CD4-positive, alpha-beta T cell treated with Interleukin-6 at 100 ng/mL for 8 hours (primary cell): ENCODE data around the gene PLD1.
"Not testable (repeated sequence)": the region's sequence is repeated elsewhere in the genome, so short reads cannot be mapped to it uniquely, and the experiment has no call there.

ENCODE experiments used
- DNase-seq: peaks from one replicate; pipeline ENCODE4 v3.0.0-alpha.2; 2020; ENCODE audit warnings: mixed read lengths, low spot score

The PLD1 gene

DNA sequence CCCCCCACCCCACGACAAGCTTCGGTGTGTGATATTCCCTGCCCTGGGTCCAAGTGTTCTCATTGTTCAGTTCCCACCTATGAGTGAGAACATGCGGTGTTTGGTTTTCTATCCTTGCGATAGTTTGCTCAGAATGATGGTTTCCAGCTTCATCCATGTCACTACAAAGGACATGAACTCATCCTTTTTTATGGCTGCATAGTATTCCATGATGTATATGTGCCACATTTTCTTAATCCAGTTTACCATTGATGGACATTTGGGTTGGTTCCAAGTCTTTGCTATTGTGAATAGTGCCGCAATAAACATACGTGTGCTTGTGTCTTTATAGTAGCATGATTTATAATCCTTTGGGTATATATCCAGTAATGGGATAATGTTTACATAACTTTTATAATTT lies 4.4 kb upstream of the PLD1 start:
- DNase-seq: not testable (repeated sequence)

DNA sequence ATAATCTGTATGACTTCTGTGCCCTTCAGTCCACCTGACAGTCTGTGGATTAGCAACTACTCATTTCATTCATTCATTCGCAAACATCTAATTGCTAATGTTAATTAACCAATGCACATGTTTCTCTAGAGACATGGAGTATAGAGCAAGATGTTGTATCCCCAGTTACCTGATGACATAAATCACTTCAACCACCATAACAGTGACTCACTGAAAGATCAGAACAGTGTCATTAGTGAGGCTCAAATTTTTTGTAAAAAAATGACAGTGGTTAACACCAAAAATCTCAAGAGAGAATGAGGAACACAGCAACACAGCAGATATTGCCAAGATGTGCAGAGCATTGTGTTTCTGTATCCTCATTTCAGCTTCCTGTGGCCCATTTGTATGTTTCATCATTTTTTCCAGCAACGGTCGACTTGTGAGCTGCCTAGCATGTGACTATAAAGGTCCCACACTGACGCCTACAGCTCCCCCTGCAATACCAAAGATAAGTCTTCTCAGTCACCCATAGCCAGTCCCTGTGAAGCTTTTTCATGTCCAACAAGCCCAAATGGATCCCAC lies 3.7 kb upstream of the PLD1 start:
- no peak for DNase-seq

DNA sequence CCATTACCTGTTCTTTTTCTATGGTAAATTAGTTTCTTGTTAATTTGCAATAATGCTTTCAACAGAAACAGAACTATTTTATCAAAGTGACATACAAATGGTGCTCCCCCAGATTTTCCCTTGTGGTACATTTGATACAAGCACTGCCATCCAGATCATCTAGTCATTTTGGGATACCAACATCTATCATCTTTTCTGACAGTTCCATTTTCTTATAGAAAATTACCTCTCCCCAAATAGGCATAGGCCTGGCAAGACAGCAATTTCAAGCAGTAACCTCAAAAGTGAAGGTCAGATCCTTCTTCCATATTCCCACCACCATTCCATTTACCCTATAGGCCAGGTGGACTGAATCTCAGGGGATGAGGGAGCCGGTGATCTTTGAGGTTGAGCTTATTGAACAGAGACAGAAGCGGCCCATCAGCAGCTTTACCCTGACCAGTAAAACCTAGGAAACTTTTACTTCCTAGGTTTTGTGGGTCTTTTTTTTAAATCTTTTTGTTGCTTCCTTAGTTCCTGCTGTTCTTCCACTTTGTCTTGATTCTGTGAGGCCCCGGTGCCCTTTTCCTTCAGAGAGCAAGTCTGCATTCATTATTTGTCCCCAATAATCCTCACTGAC lies 3.1 kb upstream of the PLD1 start:
- DNase-seq: no peak

DNA sequence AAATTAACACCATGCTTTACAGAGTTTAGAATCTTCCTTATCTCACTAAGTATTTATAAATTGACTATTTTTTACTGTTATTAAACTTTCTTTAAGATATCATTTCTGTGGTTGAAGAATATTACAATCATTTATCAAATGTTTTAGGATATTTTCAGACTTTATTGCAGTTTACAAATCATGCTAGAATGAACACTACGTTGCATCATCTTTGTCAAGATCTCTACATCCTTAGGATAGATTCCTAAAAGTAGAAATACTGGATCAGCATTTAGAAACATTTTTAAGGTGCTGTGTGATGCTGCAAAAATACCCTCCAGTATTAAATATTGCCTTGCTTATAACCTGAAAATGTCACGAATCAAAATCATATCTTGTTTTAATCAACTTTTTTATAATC lies 2.5 kb upstream of the PLD1 start:
- DNase-seq: no peak

DNA sequence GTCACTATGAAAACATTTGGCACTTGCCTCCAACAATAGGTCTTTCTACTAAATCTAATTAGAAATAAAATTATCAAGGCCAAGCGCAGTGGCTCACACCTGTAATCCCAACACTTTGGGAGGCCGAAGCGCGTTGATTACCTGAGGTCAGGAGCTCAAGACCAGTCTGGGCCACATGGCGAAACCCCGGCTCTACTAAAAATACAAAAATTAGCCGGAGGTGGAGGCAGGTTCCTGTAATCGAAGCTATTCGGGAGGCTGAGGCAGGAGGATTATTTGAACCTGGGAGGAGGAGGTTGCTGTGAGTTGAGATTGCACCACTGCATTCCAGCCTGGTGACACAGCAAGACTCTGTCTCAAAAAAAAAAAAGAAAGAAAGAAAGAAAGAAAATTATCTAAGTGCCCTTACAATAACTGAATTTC lies 1.6 kb upstream of the PLD1 start:
- no peak for DNase-seq

DNA sequence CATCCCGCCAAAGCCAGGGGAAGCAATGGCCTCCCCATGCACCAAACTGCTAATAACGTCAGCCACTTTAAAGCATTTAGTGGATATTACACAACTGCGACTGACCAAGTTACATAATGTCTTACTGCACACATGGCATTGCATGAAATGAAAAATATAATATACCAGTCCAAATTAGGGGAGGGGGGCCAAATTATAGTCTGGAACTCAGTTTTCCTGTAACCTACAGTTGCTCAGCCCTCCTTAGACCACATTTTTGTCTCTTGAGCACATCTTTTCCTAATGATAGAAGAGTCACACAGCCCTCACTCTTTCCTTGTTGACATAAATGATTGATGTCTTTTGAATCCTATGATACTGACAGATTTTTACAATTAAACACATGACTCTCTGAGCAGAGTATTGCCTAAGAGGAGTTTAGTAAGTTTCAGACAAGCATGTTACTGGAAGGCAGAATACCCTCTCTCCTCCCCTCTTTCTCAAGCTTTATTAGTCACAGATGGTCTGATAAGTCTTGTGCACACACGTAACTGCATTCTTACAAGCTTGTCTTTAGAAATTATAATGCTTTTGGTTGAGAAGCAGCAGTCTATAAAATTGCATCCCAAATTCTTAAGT lies 1.1 kb upstream of the PLD1 start:
- DNase-seq: no peak

DNA sequence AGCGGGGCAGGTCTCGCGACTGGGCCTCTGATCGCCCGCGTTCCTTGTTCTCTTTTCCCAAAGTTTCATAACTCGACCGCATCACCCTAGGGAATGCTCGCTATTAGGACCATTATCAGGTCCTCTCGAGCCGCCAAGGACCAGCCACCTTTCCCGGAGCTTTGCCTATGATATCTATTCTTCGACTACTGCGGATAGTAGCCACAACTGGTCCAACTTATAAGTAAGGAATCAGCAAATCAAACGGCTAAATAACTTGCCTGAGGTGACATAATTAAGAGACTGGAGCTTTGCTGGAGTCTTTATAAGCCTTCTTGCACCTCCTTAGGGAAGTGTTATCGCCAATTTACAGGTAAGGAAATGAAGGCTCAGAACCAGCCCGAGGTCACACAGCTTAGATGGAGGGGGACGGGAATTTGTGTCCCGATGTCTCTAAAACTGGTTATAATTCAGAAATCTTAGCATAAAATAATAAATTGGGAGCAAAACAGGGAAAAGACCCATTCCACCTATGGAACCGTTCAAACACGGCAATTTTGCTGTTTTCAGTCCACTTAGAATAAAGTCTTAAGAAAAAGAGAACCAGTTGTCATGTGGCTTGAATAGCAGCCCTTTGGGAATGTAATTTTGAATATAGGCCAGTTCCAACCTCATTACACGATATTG lies 479 bp upstream of the PLD1 start:
- no peak for DNase-seq

DNA sequence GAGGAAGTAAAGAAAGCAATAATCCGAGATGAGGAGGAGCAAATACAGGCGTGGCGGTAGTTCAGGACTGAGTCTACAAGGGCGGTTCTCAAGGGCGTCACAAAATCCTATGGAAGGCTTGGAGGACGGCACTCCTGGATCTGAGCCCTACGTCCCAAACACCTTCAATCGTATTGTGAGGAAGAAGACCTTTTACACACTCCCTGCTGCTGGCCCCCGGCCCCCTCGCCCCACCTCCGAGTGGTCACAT lies 747 bp downstream of the PLD1 start:
- DNase-seq: no peak

DNA sequence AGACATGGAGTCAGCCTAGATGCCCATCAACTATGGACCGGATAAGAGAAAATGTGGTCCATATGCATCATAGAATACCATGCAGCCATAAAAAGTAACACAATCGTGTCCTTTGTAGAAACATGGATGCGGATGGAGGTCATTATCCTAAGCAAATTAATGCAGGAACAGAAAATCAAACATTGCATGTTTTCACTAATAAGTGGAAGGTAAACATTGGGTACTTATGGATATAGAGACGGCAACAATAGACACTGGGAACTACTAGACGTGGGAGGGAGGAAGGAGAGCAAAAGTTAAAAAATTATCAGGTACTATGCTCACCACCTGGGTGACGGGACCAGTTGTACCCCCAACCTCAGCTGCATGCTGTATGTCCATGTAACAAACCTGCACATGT lies 2.5 kb downstream of the PLD1 start:
- no peak for DNase-seq

DNA sequence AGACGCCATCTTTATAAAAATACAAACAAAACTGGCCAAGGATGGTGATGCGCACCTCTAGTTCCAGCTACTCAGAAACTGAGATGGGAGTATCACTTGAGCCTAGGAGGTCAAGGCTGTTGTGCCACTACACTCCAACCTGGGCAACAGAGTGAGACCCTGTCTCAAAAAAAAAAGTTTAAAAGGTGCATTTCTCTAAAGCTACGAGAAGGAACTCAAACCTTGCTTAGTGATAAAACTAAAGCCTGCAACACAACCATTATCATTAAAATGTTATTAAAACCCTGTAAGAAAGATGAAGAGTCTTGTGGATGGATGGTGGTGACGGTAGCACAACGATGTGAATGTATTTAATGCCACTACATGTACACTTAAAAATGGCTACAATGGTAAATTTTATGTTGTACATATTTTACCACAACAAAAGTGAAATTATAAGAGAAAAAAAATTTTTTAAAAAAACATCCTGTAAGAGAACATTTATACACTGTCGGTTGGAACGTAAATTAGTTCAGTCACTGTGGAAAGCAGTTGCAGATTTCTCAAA lies 3.1 kb downstream of the PLD1 start:
- no peak for DNase-seq

DNA sequence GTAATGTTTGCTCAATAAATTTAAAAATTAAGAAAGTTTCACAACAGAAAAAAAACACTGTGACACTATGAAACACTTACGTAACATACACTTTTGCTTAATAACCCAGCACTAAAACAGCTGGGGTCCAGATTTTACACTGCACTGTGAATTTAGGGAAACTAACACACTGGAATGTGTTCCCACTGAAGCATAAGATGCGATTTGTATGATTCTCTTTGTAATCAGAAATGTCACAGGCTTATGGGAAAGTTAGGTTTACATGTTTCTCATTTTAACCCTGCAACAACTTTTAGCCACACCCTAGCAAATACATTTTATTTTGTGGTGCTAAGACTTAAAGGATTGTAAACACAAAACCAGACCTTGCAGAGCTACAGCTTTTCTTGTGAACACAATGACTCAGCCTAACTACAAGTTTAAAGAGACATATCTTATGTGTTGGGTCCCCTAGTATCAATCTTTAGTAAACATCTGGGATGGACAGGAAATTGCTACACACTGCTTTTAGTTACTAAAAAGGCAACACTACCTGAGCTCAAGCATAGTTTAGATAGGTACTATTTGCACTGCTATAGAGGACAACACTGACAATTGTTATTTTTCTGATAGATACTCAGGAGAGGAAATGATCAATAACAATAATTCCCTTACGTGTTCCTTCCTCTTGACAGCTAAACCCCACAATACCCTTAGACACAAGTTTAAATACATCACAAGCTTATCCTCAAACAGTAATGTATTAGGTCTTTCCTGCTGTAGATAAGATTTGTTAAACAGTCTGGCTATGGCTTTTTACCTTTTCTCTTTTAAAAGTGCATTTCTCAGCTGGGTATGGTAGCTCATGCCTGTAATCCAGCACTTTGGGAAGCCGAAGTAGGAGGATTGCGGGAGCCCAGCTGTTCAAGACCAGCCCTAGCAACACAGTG lies 3.8 kb downstream of the PLD1 start:
- DNase-seq: no peak

DNA sequence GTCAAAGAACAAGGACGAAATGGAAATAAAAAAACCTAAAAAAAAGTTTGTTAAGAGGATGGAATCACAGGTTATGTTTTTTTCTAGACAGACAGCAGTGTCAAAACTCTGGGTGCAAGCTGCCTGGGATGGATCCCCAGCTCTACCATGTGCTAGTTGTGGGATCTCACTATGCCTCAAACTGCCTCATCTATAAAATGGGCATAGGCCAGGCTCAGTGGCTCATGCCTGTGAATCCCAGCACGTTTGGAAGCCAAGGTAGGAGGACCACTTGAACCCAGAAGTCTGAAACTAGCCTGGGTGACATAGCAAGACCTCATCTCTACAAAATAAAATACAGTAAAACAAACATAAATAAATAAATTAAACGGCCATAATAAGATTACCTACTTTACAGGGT lies 4.6 kb downstream of the PLD1 start:
- no peak for DNase-seq

DNA sequence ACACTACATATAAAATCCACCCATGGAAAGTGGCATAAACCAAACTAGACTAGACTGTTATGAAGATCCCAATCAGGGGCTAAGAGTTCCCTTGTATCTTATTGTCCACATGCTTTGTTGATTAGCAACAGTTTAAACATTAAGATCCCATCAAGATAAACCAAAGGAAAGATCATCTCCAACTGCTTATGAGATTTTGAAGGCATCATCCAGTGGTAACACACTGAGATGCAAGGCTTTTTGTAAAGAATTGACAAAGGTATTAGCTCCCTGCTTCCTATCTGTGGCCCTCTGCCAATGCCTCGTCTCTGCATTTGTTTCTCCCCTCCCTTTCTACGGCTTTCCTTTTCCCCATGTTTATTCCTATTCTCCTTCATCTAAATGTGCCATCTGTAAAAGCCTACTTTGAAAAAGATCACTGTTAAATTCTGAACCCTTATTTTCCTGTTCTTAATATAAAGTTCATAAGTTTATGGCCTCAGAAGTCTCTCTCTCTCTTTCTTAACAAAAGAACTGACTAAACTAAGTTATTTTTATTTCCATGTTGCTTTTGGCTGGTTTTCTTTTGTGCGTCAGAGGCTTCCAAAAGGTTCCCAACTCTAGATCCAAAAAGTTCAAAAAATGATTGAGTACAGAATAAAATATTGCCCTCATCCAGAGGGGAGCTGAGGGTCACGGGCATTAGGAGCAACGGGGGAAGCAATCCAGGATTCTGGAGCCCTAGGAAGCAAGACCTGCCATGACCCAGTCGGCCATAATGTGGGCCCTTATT lies 5.5 kb downstream of the PLD1 start:
- DNase-seq: no peak

DNA sequence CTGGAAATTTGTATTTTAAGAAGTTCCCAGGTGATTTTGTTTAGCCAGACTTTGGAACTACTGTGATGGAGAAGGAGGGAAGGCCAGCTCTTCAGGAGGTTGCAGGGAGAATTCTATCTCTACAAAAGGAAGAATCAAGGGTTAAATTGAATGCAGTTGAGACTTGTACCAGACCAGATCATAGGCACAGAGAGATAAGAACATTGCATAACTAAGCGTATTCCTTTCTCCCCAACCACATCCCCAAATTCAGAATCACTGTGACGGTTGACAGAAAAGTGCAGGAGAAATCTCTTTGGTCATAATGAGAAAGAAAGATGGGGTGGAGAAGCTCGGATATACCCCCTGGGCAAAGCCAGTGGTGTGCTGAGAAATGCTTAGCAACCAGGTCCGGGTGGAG lies 7.2 kb downstream of the PLD1 start:
- DNase-seq: no peak

DNA sequence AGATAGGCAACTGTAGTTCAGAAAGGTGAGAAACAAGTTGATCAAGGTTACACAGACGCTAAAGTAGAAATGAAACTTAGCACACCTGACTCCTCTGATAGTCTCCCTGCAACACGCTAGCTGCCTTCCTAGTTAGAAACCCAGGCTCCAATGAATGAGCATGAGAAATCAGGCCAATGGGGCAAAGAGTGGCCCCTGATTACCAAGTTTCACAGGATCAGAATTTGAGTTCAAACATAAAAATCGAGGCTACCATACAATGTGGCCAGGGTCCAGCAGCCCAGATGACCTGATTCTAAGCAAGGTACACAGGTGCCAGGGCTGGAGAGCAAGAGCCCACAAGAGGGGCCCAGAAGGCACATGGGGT lies 7.7 kb downstream of the PLD1 start:
- no peak for DNase-seq

DNA sequence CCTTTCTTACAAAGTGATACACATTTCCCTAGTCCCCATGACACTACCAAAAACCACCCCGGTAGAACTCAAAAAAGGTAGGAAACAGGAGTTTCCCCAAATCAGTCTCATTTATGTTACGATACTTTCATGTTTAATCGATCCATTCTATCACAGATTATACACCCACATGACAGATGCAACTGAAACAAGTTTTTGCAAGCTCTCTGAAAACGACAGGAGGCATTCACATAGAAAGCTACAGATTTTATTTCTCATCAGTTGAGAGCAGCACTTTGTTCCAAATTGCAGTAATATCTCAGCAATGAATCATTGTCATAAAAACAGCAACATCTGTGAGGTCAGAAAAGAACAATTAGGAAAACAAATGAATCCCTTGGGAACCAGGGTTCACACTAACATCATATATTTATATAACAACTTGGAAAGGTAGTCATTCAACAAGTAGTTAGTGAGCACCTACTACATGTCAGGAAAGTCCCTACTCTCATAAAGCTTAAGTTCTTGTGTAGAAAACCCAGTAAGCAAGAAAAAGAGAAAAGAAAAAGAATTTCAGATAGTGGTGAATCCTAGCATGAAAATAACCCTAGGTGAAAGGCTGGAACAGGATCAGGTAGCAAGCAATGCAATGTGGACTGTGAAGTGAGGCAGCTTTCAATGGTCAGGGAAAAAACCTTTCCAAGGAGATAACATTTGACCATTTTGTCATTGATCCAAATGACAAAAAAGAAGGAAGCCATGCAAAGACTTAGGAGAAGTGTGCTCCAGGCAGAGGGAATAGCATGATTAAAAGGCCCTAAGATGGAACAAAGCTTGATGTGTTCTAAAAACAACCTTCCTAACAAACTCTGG lies 8.3 kb downstream of the PLD1 start:
- no peak for DNase-seq

DNA sequence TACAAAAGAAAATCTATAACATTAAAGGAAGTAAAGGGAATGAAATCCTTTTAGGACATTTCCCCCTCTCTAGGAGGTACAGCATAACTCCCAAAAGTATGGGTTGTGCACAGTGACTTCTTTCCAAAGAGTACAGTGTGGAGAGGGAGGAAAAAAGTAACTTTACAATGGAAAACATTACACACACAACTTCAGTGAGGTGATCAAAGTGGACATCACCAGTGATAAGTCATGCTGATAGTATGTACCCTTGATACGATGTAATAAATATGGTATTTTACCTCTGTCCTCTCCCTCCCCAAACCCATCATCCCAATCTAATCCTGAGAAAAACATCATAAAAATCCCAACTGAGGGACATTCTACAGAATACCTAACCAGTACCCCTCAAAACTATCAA lies 10.8 kb downstream of the PLD1 start:
- DNase-seq: no peak

DNA sequence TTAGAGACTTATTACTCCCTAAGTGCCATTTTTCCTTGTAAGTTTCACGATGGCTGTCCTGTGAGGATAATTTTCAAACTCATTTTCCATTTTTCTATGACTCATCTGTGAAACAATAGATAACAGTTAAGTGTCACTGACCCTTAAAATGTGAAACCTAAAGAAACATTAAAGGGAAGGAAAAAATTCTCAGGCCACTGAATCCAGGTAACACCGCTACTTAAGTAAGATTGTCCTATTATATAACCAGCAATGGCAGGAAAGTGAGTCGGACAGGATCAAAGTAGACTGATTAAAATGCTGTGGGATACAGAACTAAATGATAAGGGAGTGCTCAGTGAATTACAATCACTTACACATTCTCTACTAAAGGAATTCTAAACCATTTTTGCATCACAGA lies 12.4 kb downstream of the PLD1 start:
- DNase-seq: no peak

DNA sequence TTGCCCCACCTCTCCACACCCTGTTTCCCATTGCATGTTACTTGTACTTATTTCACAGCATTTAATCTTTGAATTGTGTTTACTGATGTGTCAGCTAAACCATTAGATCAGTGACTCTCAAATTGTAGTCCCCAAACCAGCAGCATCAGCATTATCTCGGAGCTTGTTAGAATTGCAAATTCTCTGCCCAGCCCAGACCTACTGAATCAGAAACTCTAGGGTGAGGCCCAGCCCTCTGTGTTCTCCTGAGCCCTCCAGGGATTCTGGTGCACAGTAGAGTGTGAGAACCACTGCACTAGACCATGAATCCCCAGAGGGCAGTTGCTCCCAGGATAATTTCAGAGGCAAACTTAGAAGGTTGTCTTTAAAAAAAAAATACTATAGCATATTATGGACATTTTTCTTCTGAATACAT lies 13.0 kb downstream of the PLD1 start:
- no peak for DNase-seq

DNA sequence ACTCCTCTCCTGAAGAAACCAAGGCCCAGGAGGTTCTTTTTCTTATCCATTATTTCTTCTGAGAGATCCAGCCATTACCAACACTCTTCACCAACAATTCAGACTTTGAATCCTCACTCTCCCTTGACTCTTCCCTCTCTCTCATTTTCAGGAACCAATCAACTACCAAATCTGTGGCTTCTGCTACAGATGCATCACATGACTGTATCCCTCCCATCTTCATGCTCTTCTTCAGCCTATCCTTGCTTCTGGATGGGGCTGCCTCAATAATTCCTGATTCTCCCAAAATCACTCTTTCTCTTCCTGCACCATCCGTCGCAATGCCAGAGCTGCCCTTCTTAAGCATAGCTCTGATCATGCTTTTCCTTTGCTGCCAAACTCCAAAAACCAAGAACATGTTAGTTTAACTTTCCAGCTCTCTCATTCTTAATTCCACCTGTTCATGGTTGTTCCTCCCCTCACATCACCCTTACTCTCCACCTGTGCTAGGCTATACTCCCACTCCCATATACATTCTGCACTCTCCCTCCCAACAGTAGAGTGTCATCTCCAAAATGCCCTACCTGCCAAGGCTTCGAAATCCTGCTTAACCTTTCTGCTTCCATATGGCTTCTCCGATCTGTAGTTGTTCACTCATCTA lies 13.5 kb downstream of the PLD1 start:
- no peak for DNase-seq
